Fibroblast of skin of right quadriceps (primary cell): ENCODE results near the gene KCNMB3.
"Not testable (repeated sequence)": the region's sequence is repeated elsewhere in the genome, so short reads cannot be mapped to it uniquely, and the experiment has no call there.

ENCODE experiments used
- DNase-seq: peaks from one replicate; pipeline ENCODE4 v3.0.0-alpha.2; 2013

KCNMB3 gene

DNA sequence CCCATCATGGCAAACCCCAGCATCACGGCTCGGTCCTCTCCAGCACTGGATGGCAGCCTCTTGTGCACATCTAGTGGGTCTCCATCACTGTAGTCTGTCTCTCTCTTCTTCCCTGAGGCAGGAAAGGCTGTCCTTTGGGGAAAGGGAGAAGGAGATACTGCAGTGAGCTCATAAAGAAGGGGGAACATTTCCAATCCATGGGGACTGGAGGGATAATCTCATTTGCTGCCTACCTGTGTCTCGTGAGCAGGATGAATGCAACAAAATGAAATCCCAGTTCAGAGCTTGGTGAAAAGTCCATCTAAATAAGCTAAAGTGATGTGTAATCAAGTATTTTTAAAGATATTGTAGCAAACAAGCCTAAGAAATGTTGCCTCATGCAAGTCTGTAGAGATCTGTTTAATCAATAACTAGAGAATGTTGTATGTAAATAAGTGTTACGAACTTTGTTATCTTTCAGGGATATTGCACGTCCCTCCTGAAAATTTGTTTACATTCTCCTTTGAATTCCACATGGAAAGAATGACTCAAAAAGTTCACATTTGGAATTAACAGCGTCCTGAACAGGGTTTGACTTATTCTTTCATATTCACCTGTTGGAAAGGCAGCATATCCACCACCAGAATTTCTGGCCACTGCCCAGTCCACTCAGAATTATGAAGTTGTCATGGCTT, at the start of gene KCNMB3:
TSS of gene KCNMB3 (minus strand) at position 312 of the 674 bp plus-strand sequence. CDS start at position 188, 124 bp downstream.
- no peak for DNase-seq

- no peak for DNase-seq
Observed at GRCh38 chr3:179299999-179300613, 49.2 kb upstream of the KCNMB3 start.

DNA sequence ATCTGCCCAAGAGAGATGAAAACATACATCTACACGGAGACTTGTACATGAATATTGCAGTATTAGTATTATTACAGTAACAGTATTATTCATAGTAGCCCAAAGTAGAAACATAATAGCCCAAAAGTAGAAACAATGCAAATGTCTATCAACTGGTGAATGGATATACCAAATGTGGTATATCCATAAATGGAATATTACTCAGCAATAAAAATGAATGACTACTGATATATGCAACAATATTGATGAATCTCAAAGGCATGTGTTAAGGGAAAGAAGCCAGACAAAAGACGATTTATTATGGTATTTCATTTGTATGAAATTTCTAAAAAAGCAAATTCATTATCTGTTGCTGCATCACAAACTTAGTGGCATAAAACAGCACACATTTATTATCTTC, 48.4 kb upstream of the KCNMB3 start:
- no peak for DNase-seq

DNA sequence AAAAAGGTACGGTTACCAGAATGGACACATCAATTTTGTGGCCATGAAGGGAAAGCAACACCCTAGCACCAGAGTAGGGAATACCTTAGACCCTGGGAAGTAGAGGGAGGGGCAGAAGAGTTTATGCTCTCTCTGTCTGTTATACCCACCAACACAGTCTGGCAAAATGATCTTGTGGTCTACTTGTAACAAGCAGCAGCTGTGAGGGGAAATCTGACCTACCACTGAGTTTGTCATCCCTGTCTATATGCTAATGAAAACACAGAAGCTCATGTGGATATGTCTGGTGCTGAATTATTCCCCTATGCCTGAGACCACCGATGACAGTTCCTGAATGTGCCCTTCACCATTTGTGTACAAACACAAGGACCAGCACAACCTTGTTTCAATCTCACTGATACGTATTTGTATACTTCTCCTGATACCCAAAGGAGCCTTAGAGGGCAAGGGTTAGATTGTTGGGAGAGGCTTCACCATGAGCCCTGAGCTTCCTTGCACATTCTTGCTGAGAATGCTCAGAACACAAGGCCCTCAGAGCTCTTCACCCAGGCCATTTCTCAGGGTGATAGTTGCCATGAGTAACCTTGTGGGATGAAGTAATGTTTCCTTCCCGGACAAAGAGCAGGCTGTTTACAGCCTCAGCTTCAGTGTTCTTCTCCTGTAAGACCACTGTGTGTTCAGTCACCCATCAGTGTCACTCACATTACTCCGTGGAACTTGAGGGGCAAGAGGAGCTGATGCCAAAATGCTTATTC, 47.2 kb upstream of the KCNMB3 start:
- DNase-seq: no peak

DNA sequence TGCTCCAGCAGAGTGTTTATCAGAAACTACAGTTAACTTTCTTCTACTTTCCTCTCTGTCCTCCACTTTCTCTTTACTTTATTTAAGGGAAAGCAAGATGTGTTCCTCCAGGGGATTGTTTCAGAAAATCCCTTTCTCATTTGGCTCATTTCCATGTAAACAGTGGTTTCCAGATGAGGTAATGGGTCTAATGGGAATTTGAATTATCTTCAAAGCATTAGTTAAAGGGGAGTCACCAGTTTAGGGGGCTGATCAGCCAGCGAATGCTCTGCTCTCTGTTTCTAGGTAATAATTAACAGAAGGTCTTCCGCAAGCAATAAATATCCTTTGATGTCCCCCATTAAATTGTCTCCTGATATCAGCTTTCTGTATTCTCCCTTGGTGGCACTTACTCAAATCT, 41.5 kb upstream of the KCNMB3 start:
- DNase-seq: peak; percentile 20

GRCh38 chr3:179289295-179289694, 38.4 kb upstream of the KCNMB3 start:
- no peak for DNase-seq

- DNase-seq: no peak
Observed at GRCh38 chr3:179288845-179289244, 37.9 kb upstream of the KCNMB3 start.

DNA sequence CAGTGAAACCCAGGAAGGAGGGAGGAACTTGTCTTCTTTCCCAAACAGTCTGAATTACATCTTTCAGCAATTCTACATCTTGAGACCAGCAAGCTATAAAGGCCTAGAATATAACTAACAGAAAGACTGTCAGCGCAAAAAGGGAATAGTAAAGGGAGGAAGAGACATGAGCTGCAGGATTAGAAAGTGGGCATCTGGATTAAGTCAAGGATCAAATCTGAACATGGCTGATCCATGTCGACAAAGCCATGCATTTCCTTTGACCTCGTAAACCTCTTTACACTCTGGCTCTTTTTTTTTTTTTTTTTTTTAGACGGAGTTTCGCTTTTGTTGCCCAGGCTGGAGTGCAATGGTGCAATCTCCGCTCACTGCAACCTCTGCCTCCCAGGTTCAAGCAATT, 35.4 kb upstream of the KCNMB3 start:
- DNase-seq: no peak

DNA sequence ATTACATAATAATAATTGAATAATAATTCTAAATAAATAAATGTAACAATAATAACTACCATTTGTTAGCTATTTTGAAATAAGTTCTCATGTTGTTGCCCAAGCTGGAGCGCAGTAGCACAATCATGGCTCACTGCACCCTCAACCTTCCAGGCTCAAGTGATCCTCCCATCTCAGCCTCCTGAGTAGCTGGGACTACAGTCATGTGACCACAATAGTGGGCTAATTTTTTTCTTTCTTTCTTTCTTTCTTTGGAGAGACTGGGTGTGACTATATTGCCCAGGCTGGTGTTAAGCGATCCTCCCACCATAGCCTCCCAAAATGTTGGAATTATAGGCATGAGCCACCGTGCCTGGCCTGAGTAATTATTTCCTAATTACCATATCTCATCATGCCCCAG, 30.9 kb upstream of the KCNMB3 start:
- no peak for DNase-seq

DNA sequence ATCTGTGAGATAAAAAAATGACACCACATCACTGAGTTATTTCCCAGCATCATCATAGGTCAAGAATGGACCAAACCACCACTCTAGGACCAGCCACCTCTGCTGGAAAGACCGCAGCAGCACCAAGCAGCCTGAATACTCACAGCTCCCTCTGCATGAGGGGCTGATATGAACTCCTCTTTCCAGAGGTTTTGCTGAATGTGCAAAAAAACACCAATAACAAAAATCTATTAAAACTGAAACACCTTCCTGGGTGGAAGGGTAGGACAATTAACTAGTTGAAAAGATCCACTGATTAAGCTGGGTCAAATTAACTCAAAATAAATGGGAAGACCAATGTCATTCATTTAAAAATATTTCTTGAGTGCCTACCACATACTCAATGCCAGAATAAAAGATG, 28.9 kb upstream of the KCNMB3 start:
- no peak for DNase-seq

GRCh38 chr3:179278932-179279693, 28.2 kb upstream of the KCNMB3 start:
- DNase-seq: peak; percentile 13

- no peak for DNase-seq
Observed at GRCh38 chr3:179278151-179278550, 27.2 kb upstream of the KCNMB3 start.

- no peak for DNase-seq
Observed at GRCh38 chr3:179276743-179277142, 25.8 kb upstream of the KCNMB3 start.

DNA sequence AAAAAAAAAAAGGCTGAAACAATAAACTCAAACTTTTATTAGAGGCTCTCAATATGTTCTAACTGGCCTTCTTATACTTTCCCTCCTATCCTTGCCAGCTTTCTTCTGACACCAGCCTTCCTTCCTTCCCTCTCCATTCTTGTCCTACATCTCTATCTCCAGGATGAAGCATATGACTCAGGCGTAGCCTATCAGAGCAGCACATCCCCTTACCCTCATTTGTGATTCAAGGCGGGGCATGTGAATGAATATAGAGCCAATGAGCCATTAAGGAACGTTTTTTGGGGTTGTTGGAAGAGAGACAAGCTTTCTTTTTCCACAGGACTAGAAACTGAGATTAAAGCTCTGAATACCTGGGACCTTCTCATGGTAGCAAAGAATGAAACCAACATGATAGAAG, 25.1 kb upstream of the KCNMB3 start:
- DNase-seq: no peak

DNA sequence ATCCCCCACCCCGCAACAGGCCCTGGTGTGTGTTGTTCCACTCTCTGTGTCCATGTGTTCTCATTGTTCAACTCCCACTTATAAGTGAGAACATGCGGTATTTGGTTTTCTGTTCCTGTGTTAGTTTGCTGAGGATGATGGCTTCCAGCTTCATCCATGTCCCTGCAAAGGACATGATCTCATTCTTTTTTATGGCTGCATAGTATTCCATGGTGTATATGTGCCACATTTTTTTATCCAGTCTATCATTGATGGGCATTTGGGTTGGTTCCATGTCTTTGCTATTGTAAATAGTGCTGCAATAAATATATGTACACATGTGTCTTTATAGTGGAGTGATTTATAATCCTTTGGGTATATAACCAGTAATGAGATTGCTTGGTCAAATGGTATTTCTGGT, 23.5 kb upstream of the KCNMB3 start:
- not testable (repeated sequence) for DNase-seq

GRCh38 chr3:179272385-179272784, 21.5 kb upstream of the KCNMB3 start:
- DNase-seq: peak; percentile 6

GRCh38 chr3:179269152-179269707, 18.3 kb upstream of the KCNMB3 start:
- no peak for DNase-seq

DNA sequence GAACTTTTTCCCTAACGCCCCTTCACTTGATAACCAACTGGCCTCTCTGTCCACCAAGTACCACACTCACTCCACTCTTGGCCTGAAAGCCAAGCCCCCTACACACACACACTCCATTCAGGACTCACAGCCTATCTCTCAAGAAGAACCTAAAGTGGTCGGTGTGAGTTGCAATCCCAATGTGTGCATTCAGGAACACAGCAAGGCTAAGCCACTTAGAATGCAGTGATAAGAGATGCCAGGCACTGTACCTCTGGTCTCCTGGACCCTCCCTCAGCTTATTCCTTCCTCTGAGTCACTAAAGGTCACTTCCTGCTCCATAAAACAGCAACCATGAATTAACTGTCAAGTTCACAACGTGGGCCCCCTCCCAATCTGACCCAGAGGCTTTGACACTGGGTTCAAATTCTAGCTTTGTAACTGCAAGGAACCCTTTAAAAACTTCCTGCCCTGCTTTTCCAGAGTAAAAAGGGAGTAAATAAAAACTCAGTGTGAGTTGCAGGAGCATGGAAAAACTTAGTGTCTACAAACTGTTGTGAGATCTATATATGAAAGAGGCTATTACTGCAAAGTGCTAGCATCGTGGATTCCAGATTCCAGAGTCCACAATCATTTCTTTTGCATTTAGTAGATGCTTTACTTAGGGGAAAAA, 17.6 kb upstream of the KCNMB3 start:
- DNase-seq: no peak

GRCh38 chr3:179266701-179267211, 15.8 kb upstream of the KCNMB3 start:
- no peak for DNase-seq

GRCh38 chr3:179265875-179266274, 15.0 kb upstream of the KCNMB3 start:
- DNase-seq: no peak

DNA sequence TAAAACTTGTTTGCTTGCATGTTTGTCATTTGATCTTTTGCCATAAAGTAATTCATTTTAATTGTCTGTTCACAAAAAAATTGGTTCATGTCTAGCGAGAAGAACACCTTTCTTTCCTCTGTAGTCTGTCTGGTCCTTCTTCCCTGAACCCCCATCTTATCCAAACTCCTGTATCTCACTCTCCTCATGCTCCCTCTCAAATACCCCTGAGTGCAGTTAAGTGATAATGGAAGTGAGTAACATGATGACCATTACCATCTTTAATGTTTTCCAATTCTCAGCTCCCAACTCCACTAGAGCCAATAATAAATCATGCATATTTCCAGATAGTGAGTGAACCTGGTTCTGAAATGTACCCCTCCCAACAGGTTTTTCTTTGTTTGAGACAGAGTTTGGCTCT, 14.2 kb upstream of the KCNMB3 start:
- no peak for DNase-seq

- no peak for DNase-seq
Observed at GRCh38 chr3:179264449-179264848, 13.5 kb upstream of the KCNMB3 start.
